NCI-H1694 (cell line): Measurements from ENCODE around the gene ERVH48-1.
"Not testable (repeated sequence)": the region's sequence is repeated elsewhere in the genome, so short reads cannot be mapped to it uniquely, and the experiment has no call there.

Source experiments
- DNase-seq: peaks from one replicate; lab custom pipeline; 2025; lab: John Stamatoyannopoulos, UW

ERVH48-1 gene

GRCh38 chr21:42925114-42925926, at the start of gene ERVH48-1:
ERVH48-1 (minus strand) TSS chr21:42925630; CDS start chr21:42919006, 6,624 bp downstream.
- no peak for DNase-seq

- peak; percentile 95 for DNase-seq
Observed at GRCh38 chr21:42973991-42974831, 48.8 kb upstream of the ERVH48-1 start, which contains the start of gene PKNOX1. PKNOX1 (plus strand) TSS chr21:42974562; CDS start chr21:43004382, 29,820 bp downstream.

- no peak for DNase-seq
Observed at GRCh38 chr21:42973309-42973990, 48.0 kb upstream of the ERVH48-1 start.

GRCh38 chr21:42971897-42972275, 46.5 kb upstream of the ERVH48-1 start:
- DNase-seq: no peak

- DNase-seq: no peak
Observed at GRCh38 chr21:42970946-42971653, 45.7 kb upstream of the ERVH48-1 start.

GRCh38 chr21:42969193-42969600, 43.8 kb upstream of the ERVH48-1 start:
- DNase-seq: no peak

GRCh38 chr21:42967616-42968015, 42.2 kb upstream of the ERVH48-1 start:
- not testable (repeated sequence) for DNase-seq

- DNase-seq: no peak
Observed at GRCh38 chr21:42965211-42965560, 39.8 kb upstream of the ERVH48-1 start.

- DNase-seq: no peak
Observed at GRCh38 chr21:42964546-42965210, 39.2 kb upstream of the ERVH48-1 start.

GRCh38 chr21:42964086-42964485, 38.7 kb upstream of the ERVH48-1 start:
- DNase-seq: no peak

GRCh38 chr21:42962380-42963007, 37.1 kb upstream of the ERVH48-1 start:
- DNase-seq: no peak

GRCh38 chr21:42959728-42960127, 34.3 kb upstream of the ERVH48-1 start:
- DNase-seq: no peak

- not testable (repeated sequence) for DNase-seq
Observed at GRCh38 chr21:42958122-42958521, 32.7 kb upstream of the ERVH48-1 start.

- no peak for DNase-seq
Observed at GRCh38 chr21:42956824-42957630, 31.6 kb upstream of the ERVH48-1 start.

GRCh38 chr21:42951193-42951592, 25.8 kb upstream of the ERVH48-1 start:
- not testable (repeated sequence) for DNase-seq

GRCh38 chr21:42949094-42949755, 23.8 kb upstream of the ERVH48-1 start:
- not testable (repeated sequence) for DNase-seq

GRCh38 chr21:42942244-42942643, 16.8 kb upstream of the ERVH48-1 start:
- DNase-seq: no peak

GRCh38 chr21:42941696-42942085, 16.3 kb upstream of the ERVH48-1 start:
- DNase-seq: no peak
